Measurements from ENCODE around the gene CTNS.
"Not testable (repeated sequence)": the region's sequence is repeated elsewhere in the genome, so short reads cannot be mapped to it uniquely, and the experiment has no call there.

DNA sequence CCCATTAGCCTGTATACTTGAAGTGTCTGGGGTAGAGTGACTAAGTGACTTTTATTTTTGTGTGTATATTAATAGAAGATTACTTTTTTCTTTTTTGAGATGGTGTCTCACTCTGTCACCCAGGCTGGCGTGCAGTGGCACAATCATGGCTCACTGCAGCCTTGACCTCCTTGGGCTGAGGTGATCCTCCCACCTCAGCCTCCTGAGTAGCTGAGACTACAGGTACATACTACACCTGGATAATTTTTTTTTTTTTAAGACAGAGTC lies 69.1 kb downstream of the CTNS start:
- TF ChIP-seq, protein P1, sequence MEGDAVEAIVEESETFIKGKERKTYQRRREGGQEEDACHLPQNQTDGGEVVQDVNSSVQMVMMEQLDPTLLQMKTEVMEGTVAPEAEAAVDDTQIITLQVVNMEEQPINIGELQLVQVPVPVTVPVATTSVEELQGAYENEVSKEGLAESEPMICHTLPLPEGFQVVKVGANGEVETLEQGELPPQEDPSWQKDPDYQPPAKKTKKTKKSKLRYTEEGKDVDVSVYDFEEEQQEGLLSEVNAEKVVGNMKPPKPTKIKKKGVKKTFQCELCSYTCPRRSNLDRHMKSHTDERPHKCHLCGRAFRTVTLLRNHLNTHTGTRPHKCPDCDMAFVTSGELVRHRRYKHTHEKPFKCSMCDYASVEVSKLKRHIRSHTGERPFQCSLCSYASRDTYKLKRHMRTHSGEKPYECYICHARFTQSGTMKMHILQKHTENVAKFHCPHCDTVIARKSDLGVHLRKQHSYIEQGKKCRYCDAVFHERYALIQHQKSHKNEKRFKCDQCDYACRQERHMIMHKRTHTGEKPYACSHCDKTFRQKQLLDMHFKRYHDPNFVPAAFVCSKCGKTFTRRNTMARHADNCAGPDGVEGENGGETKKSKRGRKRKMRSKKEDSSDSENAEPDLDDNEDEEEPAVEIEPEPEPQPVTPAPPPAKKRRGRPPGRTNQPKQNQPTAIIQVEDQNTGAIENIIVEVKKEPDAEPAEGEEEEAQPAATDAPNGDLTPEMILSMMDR (IDR thresholded peaks at IDR 0.05; ENCODE audit: poor library complexity) = not testable (repeated sequence)
- TF ChIP-seq EZH2phosphoT487 (IDR thresholded peaks at IDR 0.05; ENCODE audit: low read depth, severe bottlenecking, unreplicated experiment) = not testable (repeated sequence)
